Epithelial cell of esophagus (primary cell): ENCODE measurements around the gene HSPG2.
"Not testable (repeated sequence)": the region's sequence is repeated elsewhere in the genome, so short reads cannot be mapped to it uniquely, and the experiment has no call there.

Experiments
- DNase-seq: peaks from one replicate; pipeline ENCODE4 v3.0.0; 2010; ENCODE audit warnings: low read depth
- H3K4me3 ChIP-seq: 2 replicates; pipeline ENCODE4 v1.5.1; 2011; ENCODE audit warnings: mild to moderate bottlenecking, low read length, control low read depth
- CTCF ChIP-seq: IDR thresholded peaks from 2 replicates; pipeline ENCODE4 v1.5.1; 2011; ENCODE audit warnings: low read depth, mild to moderate bottlenecking, low read length, control low read depth, inconsistent platforms; ENCODE audit not compliant: insufficient read depth; ENCODE audit errors: missing control alignments

The HSPG2 gene

DNA sequence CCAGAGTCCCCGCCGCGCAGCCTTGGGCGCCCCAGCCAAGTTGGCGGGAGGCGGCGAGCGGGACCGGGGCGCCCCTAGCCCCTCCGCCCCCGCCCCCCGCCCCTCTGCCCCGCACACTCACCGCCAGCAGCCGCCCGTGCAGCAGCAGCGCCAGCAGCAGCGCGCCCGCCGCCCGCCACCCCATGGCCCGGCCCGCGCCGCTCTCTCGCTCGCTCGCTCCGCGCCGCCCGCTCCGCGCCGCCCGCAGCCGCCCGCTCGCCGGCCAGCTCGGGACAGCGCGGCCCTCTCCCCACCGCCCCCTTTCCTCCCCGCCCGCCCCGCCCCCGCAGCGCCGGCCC lies at the start of gene HSPG2:
TSS of gene HSPG2 (minus strand) at position 277 of the 338 bp plus-strand sequence. CDS start at position 184, 93 bp downstream.
- DNase-seq, result no peak
- TF ChIP-seq CTCF, result no peak
- peak within 1 kb of the TSS; percentile 70 for H3K4me3 ChIP-seq

- not testable (repeated sequence) for DNase-seq, H3K4me3 ChIP-seq
Observed at GRCh38 chr1:21986386-21986785, 49.3 kb upstream of the HSPG2 start.

GRCh38 chr1:21985893-21986292 lies 48.8 kb upstream of the HSPG2 start:
- not testable (repeated sequence) for H3K4me3 ChIP-seq

DNA sequence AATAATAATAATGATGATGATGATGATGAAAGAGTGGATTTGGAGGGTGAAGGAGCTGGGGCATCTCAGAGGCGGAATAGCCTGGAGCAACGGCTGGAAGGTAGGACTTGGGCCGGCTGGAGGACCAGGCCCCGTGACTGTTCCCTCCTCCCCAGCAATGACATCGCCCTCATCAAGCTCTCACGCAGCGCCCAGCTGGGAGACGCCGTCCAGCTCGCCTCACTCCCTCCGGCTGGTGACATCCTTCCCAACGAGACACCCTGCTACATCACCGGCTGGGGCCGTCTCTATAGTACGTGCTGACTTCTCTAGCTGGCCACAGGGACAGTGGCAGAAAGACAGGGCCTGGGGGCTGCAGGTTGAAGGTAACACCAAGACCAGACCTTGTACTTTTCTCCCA lies 46.4 kb upstream of the HSPG2 start:
- DNase-seq, H3K4me3 ChIP-seq: not testable (repeated sequence)

More at GRCh38 chr1:21985893-21986292, 48.8 kb upstream of the HSPG2 start:
- not testable (repeated sequence) for DNase-seq

DNA sequence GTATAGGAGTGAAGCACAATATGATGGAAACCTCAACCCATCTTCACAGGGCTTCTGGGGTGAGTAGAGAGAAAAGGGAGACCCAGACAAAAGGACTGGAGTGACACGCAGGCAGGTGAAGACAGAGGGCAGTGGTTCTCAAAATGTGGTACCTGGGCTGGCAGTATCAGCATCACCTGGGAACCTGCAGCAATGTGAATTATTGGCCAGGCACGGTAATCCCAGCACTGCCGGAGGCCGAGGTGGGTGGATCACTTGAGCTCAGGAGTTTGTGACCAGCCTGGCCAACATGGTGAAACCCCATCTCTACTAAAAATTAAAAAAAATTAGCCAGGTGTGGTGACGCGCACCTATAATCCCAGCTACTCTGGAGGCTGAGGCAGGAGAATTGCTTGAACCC lies 45.0 kb upstream of the HSPG2 start:
- H3K4me3 ChIP-seq, result not testable (repeated sequence)
- peak; percentile 19 for DNase-seq
- peak; percentile 26 for TF ChIP-seq CTCF

GRCh38 chr1:21981253-21981652 lies 44.1 kb upstream of the HSPG2 start:
- DNase-seq, H3K4me3 ChIP-seq: not testable (repeated sequence)

GRCh38 chr1:21980515-21981220 lies 43.6 kb upstream of the HSPG2 start:
- not testable (repeated sequence) for H3K4me3 ChIP-seq, DNase-seq

DNA sequence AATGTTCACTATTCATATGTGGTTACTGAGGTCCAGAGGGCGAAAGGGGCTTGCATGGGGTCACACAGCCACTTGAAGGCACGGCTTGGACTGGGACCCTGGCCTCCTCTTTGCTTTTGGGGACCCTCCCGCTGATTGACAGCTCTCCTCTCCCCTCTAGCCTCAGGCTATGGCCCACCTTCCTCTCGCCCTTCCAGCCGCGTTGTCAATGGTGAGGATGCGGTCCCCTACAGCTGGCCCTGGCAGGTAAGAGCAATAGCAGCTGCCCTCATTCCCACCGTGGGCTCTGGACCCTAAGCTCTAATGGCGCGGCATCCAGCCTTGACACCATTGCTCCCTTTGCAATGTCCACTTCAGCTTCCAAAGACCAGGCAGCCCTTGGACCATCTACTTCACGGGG lies 41.1 kb upstream of the HSPG2 start:
- DNase-seq, H3K4me3 ChIP-seq: not testable (repeated sequence)

DNA sequence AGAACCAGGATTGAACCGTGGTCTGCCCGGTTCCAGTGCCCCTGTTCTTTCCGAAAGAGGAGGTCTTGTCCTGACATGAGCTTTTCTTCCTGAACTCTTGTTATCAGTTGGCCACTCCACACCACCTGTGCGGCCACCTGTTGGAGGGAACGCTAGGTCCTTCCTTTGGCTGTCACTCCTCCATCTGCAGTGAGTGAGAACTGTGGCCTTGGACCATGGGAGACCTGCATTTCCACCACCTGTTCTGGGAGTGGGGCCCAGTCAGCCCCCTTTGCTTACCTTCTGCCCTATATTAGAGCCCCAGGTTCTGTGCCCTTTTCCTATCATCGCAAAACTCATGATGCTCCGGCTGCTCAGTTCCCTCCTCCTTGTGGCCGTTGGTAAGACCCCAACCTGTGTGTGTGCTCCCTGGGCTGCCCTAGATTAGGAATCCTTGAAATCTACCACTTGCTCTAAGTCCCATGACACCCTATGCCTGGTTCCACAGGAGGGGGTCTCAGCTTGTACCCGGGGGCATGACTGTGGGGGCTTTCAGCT lies 39.7 kb upstream of the HSPG2 start, which contains the start of gene CELA3B:
TSS of gene CELA3B (plus strand) at position 320 of the 537 bp plus-strand sequence. CDS start at position 338, 18 bp downstream.
- not testable (repeated sequence) for DNase-seq, H3K4me3 ChIP-seq

- not testable (repeated sequence) for DNase-seq, H3K4me3 ChIP-seq
Observed at GRCh38 chr1:21975296-21975695, 38.2 kb upstream of the HSPG2 start.

- peak; percentile 93 for DNase-seq
- not testable (repeated sequence) for H3K4me3 ChIP-seq
Observed at GRCh38 chr1:21974699-21975098, 37.6 kb upstream of the HSPG2 start.

- not testable (repeated sequence) for H3K4me3 ChIP-seq, DNase-seq
Observed at GRCh38 chr1:21973948-21974347, 36.8 kb upstream of the HSPG2 start.

- not testable (repeated sequence) for DNase-seq
Observed at GRCh38 chr1:21972973-21973441, 35.9 kb upstream of the HSPG2 start.

DNA sequence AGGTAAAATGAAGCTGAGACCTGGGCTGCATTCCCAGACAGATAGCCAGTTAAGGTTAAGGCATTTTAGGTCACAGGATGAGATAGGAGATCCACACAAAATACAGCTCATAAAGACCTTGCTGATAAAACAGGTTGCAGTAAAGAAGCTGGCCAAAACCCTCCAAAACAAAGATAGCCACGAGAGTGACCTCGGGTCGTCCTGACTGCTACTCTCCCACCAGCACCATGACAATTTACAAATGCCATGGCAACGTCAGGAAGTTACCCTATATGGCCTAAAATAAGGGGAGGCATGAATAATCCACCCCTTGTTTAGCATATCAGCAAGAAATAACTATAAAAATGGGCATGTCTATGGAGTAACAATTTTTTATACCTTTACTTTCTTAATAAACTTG lies 33.4 kb upstream of the HSPG2 start:
- H3K4me3 ChIP-seq, DNase-seq: not testable (repeated sequence)

More at GRCh38 chr1:21972973-21973441, 35.9 kb upstream of the HSPG2 start:
- not testable (repeated sequence) for H3K4me3 ChIP-seq

- H3K4me3 ChIP-seq, DNase-seq: not testable (repeated sequence)
Observed at GRCh38 chr1:21969066-21969465, 32.0 kb upstream of the HSPG2 start.

DNA sequence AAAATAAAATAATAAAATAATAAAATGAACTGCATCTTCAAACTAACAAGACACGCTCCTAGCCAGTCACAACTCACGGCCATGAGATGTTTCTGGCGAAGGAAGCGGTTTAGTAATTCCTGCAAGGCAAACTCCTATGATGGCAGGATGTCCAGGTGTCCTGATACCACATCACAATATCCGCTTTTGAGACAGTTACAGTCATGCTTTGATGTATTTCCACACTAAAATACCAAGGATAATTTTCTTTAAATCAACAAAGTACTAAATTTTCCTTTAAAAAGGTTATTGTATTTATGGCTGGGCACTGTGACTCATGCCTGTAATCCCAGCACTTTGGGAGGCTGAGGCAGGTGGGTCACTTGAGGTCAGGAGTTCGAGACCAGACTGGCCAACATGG lies 30.1 kb upstream of the HSPG2 start:
- not testable (repeated sequence) for H3K4me3 ChIP-seq, DNase-seq
